ENCODE results near the gene EML3. TPM values are rescaled to one million over a fixed set of nuclear protein-coding genes. Genes with fewer than 3 reads are reported as not detected.

The EML3 gene
- polyA plus RNA-seq, 1 donor from 2014 or later = 0.38 TPM

GRCh38 chr11:62602141-62603071 is 10.2 kb downstream of the EML3 start:
- peak overlapping the region; percentile 76 for H2AFZ ChIP-seq (ENCODE audit: low read depth, low read length)
- peak overlapping the region; percentile 100 for H3K4me3 ChIP-seq (ENCODE audit: low read length)
- H3K36me3 ChIP-seq (ENCODE audit: insufficient read depth, low read length) = no peaks in the 10 kb centered on the region
- peak overlapping the region; percentile 78 for H3K9ac ChIP-seq (ENCODE audit: low read length)
- TF ChIP-seq RAD21 (conservative IDR thresholded peaks at IDR 0.05) (no peak), REST (IDR thresholded peaks at IDR 0.05; ENCODE audit: borderline replicate concordance) (no peak), POLR2AphosphoS5 (IDR thresholded peaks at IDR 0.05) (no peak), EP300 (conservative IDR thresholded peaks at IDR 0.05; ENCODE audit: poor library complexity, severe bottlenecking) (no peak), MXI1 (conservative IDR thresholded peaks at IDR 0.05; ENCODE audit: poor library complexity, severe bottlenecking) (no peak), EZH2 (IDR thresholded peaks at IDR 0.05; ENCODE audit: borderline replicate concordance, insufficient read depth, low read length, poor library complexity, severe bottlenecking) (no peak), CTCF (IDR thresholded peaks at IDR 0.05; ENCODE audit: poor library complexity, severe bottlenecking) (no peak), TAF1 (IDR thresholded peaks at IDR 0.05; ENCODE audit: low read depth) (no peak), SMC3 (conservative IDR thresholded peaks at IDR 0.05; ENCODE audit: poor library complexity) (no peak)
- H3K9me3 ChIP-seq (ENCODE audit: low read length) = no peaks in the 10 kb centered on the region
- no peaks in the 10 kb centered on the region for H3K27me3 ChIP-seq (ENCODE audit: insufficient read depth, low read depth, low read length)
- peaks cover 32% of the 10 kb centered on the region for H3K79me2 ChIP-seq (replicated peaks; ENCODE audit: insufficient read depth, low read length)
- H3K9me2 ChIP-seq (ENCODE audit: insufficient read depth, low read length) = no peaks in the 10 kb centered on the region
- H3K27ac ChIP-seq (ENCODE audit: low read length) = peak overlapping the region; percentile 66
- H4K20me1 ChIP-seq (ENCODE audit: insufficient read depth) = no peaks in the 10 kb centered on the region
- peak overlapping the region; percentile 84 for H3K4me2 ChIP-seq (ENCODE audit: low read length)
- H3F3A ChIP-seq (ENCODE audit: insufficient read depth, low read length, poor library complexity, severe bottlenecking) = no peaks in the 10 kb centered on the region

- H3K27ac ChIP-seq (ENCODE audit: low read length) = peak within 1 kb of the TSS; percentile 87
- peak within 1 kb of the TSS; percentile 100 for H3K4me3 ChIP-seq (ENCODE audit: low read length)
- H3F3A ChIP-seq (ENCODE audit: insufficient read depth, low read length, poor library complexity, severe bottlenecking) = no peaks in the 10 kb centered on the region
- no peaks in the 10 kb centered on the region for H3K9me3 ChIP-seq (ENCODE audit: low read length)
- peak; percentile 76 for TF ChIP-seq TAF1 (IDR thresholded peaks at IDR 0.05; ENCODE audit: low read depth)
- no peak for TF ChIP-seq RAD21 (conservative IDR thresholded peaks at IDR 0.05)
- peak; percentile 68 for TF ChIP-seq MXI1 (conservative IDR thresholded peaks at IDR 0.05; ENCODE audit: poor library complexity, severe bottlenecking)
- no peak for TF ChIP-seq CTCF (IDR thresholded peaks at IDR 0.05; ENCODE audit: poor library complexity, severe bottlenecking)
- peak; percentile 83 for TF ChIP-seq POLR2AphosphoS5 (IDR thresholded peaks at IDR 0.05)
- TF ChIP-seq EZH2 (IDR thresholded peaks at IDR 0.05; ENCODE audit: borderline replicate concordance, insufficient read depth, low read length, poor library complexity, severe bottlenecking) = no peak
- peak; percentile 34 for TF ChIP-seq EP300 (conservative IDR thresholded peaks at IDR 0.05; ENCODE audit: poor library complexity, severe bottlenecking)
- peak; percentile 44 for TF ChIP-seq REST (IDR thresholded peaks at IDR 0.05; ENCODE audit: borderline replicate concordance)
- TF ChIP-seq SMC3 (conservative IDR thresholded peaks at IDR 0.05; ENCODE audit: poor library complexity) = no peak
- H3K36me3 ChIP-seq (ENCODE audit: insufficient read depth, low read length) = no peaks in the 10 kb centered on the region
- no peaks in the 10 kb centered on the region for H3K9me2 ChIP-seq (ENCODE audit: insufficient read depth, low read length)
- no peaks in the 10 kb centered on the region for H3K27me3 ChIP-seq (ENCODE audit: insufficient read depth, low read depth, low read length)
- peak within 1 kb of the TSS; percentile 77 for H2AFZ ChIP-seq (ENCODE audit: low read depth, low read length)
- H3K9ac ChIP-seq (ENCODE audit: low read length) = peak within 1 kb of the TSS; percentile 98
- H3K79me2 ChIP-seq (replicated peaks; ENCODE audit: insufficient read depth, low read length) = peaks cover 35% of the 10 kb centered on the region
- H3K4me2 ChIP-seq (ENCODE audit: low read length) = peak within 1 kb of the TSS; percentile 87
- H4K20me1 ChIP-seq (ENCODE audit: insufficient read depth) = no peaks in the 10 kb centered on the region
These were observed 11.0 kb downstream of the EML3 start, which contains the start of gene MTA2 for GRCh38 chr11:62601372-62602140. MTA2 (minus strand) TSS chr11:62601865; CDS start chr11:62601450, 415 bp downstream.
